HG03103 (cell line): Measurements from ENCODE around the gene KLK7.

Experiments
- ATAC-seq: cut with Tn5 transposase; IDR thresholded peaks from one replicate; pipeline ENCODE4 v1.9.1; 2021; ENCODE audit warnings: low read depth; ENCODE audit not compliant: unreplicated experiment

KLK7 gene

DNA sequence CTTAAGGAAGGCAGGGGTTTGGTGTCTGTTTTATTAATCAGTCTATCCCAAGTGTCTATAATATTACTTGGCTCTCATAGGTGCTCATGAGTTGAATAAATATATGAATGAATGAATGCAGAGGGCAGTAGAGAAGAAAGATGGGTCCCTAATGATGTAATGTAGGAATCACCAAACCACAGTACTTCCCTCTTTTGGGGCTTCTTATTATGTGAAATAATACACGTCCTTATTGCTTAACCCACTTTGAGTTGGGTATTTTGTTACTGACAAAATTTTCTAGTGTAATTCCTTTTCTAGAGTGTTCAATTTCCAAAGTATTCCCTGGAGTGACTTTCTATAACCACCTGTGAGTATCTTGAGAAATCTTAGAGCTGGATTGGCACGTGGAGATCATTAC, 44.1 kb downstream of the KLK7 start:
- no peak for ATAC-seq

DNA sequence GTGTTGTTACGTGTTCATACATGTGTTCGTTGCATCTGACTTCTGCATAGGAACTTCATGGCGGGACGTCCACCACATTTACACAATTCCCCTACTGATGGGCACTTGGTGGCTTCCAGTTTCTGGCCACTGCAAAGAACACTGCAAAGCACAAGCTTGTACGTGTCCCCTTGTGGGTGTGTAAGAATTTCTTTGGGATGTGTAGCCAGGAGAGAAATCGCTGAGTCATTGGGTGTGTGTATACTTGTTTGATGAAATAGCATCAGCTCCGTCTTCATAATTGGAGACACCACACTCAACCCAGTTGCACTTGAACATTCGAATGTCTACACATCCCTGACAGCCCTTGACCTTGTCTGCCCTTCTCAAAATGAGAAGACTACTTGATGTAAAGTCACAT, 50.1 kb downstream of the KLK7 start:
- ATAC-seq, result no peak

DNA sequence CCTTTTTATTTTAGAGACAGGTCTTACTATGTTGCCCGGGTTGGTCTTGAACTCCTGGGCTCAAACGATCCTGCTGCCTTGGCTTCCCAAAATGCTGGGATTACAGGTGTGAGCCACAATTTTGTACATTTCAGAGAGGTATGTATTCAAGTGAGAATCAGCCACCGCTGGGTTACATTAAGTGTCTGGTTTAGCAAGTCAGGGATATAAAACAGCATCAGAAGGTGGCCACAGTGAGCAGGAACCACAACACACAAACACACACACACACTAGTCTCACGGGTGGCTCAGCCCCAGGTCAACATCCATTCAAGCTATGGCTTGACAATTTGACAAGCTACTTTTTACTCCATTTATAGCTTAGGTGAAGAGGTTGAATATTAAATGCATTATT, 51.0 kb downstream of the KLK7 start:
- ATAC-seq, result no peak

GRCh38 chr19:50932018-50932689, 51.6 kb downstream of the KLK7 start:
- ATAC-seq, result no peak

GRCh38 chr19:50931023-50931422, 52.7 kb downstream of the KLK7 start:
- ATAC-seq, result no peak

DNA sequence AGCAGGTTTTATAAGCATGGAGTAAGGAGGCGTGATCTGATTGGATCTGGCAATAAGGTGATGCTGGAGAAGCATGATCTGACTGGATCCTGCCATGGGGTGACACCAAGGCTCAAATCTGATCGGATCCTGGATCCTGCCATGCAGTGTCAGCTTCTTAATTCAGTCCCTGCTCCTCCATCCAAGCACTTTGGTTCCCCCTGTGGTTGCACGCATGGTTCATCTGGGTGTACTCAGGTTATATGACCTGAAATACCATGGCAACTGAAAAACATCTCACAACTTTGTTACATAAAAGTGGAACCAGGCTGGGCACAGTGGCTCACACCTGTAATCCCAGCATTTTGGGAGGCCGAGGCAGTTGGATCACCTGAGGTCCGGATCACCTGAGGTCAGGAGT, 54.9 kb downstream of the KLK7 start:
- no peak for ATAC-seq
